Stimulated activated CD4-positive, alpha-beta T cell treated with anti-CD3 and anti-CD28 coated beads, Interleukin-1b, Interleukin-23, amount 100 ng/mL, for 24 hours (primary cell): ENCODE measurements around the gene PDE1C.

Source experiments
- DNase-seq, 4 experiments: peaks; one replicate each; pipeline ENCODE4 v3.0.0-alpha.2; 2020; ENCODE audit warnings: low read depth in 4 of 4, low spot score in 1 of 4

The PDE1C gene

DNA sequence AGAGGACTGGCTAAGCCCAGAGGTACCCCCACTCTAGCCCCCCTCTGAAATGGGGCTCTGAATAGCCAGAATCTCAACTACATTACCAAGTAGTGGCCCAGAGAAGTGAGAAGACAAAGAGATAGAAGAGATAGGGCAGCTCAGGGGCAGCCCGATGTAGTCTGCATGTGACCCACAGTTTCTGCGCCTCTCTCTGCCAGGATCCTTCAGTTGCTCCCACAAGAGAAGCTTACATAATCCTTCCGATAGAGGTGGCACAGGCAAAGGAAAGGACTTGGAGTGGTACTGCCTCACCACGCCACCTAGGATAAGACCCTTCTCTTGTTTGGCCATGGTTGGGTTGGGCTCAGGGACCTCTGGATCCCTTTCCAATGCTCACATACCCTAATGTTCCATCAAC, 5.4 kb upstream of the PDE1C start:
- DNase-seq: no peak

GRCh38 chr7:32074787-32075585, 4.8 kb upstream of the PDE1C start:
- DNase-seq: no peak

GRCh38 chr7:32073533-32073932, 3.3 kb upstream of the PDE1C start:
- DNase-seq: no peak

GRCh38 chr7:32072397-32072796, 2.2 kb upstream of the PDE1C start:
- DNase-seq: no peak

DNA sequence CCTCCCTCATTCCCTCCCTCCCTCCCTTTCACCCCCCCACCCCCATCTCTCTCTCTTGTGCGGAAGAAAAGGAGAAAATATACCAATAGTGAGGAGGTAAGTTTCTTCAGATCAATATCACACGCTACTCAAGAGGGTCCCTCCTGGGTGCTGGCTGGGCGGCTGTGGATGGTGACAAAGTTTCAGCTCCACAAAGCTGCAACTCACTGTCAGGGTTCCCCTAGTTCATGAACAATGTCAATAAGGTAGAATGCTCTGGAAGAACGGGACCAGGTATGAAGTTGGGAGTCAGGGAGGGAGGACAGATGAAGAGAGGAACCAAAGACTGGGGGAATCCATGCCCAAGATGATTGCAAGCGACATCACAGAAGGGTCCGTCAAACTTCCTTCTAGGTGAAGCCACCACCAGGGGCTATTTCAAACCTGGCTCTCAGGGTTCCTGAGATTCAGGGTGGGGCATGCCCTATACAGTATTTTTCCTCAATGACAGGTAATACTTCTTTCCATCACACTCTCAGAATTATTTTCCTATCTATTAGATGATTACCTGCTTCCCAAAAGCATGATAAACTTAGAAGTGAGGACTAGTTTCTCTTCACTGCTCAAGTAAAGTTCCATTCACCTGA, 1.4 kb upstream of the PDE1C start:
- no peak for DNase-seq

DNA sequence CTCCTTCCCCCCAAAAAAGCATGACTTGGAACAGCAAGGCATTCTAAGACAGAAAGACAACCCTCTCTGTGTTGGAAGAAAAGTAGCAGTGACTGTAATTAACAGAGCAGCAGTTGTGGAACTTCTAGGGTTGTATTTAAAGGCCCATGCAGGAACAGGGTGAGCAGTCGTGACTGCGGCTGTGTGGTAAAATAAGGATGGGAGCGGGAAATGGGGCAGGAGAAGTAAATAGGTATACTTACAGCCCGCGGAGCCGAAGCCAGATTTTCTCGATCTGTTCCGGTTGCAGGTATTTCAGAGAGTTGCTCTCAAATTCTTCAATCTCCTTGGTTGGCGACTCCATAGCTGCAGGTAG, 179 bp downstream of the PDE1C start:
- DNase-seq: no peak

- no peak for DNase-seq
Measured at GRCh38 chr7:32069116-32069650, 1.0 kb downstream of the PDE1C start.

DNA sequence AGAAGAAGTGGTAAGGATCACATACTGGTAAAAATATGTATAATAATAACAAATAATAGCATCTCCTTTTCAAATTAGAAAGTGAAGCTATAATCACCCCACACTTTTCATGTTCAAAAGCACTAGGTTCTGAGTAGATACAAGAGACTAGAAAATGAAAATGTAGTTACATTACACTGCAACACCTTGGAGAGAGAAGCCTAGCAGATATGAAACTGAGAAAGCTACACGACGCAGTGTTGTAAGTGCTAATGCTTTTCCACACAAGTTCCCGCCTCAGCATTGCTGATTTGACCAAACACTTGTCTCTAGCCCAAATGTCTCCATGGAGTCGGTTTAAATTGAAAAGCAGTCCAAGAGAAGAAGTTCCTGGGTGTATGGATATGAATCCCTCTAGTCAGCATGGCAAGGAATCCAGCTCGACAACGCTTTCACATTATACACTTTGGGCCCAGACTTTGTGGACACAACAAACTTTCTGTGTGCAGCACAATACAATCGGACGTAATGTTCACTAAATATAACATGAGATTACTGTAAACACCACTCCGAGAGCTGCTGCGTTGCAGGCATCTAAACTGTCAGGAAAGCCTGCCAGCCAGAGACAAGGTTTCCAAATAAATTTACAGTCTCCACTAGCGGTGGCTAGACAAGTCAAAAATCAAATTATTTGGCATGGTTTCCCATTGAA, 1.7 kb downstream of the PDE1C start:
- no peak for DNase-seq

DNA sequence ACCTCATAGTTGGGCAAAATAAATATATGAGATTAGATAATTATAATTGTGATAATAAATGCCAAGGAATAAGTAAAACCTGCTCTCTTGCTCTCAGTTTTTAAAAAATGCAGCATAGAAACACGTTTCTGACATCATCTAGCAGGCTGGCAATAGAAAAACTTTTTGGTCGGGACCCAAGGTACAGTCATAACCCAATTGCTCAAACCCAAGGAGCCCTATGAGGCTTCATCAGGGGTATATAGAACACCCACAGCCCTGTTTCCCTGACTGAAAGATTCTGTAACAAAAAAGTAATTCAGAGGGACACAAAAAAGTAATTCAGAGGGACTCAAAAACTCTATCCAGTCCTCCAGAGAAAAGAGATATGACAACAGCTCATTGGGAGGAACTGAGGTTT, 3.8 kb downstream of the PDE1C start:
- DNase-seq: no peak

- no peak for DNase-seq
Measured at GRCh38 chr7:32063614-32064013, 6.6 kb downstream of the PDE1C start.

DNA sequence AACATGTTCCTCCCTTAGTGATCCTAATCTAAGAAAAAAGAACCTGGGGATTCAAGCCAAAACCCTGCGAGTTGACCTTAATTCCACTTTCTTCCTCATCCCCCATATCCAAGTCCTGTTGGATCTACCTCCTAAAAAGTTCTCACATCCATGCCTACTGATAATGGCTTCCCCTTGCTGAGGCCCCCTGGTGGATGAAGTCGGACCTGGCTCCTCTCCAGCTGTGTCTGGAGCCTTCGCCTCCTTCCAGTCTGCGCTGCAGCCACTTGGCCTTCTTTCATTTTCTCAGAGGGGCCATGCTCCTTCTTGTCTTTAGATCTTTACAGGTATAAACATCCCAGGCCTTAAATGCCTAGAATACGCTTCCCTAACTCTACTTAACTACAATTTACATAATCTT, 8.1 kb downstream of the PDE1C start:
- DNase-seq: no peak

- DNase-seq: no peak
Measured at GRCh38 chr7:32061346-32061745, 8.9 kb downstream of the PDE1C start.

- DNase-seq: no peak
Measured at GRCh38 chr7:32059289-32060011, 10.8 kb downstream of the PDE1C start.

DNA sequence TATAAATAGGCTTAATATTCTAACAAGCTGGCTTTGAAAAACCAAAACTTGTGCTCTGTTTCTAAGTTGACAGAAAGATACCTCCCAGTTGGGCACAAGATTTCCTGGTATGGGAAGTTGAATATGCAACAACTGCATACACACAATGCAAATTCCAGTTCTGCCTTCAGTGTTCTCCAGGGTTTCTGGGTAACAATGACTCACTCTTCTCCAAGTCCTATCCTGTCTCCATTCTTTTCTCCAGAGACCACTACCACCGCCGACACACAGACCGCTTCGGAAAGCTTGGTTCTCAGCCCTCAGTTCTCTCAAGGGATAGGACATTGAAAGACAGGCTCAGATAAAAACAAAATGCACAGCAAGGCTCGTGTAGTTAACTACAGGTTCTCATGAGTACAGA, 12.2 kb downstream of the PDE1C start:
- no peak for DNase-seq

DNA sequence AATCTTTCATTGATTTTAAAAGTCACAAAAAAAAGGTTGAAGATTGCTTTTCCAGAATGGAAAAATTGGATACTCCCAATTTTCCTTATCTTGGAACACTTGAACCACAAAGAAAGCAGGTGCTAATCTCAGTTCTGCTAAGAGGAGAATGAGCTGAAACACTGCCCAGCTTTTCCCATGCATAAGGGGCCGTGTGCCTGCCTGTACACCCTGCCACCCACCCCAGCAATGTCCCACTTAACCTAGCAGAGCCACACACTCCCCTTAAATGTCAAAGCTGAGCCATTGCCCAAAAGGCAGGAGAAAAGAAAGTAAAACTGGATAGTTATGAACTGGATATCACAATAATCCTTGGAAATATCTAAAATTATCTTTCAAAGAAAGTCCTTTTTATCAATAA, 13.4 kb downstream of the PDE1C start:
- DNase-seq: no peak

GRCh38 chr7:32053204-32053603, 17.0 kb downstream of the PDE1C start:
- DNase-seq: no peak

- DNase-seq: no peak
Measured at GRCh38 chr7:32051128-32051527, 19.1 kb downstream of the PDE1C start.

DNA sequence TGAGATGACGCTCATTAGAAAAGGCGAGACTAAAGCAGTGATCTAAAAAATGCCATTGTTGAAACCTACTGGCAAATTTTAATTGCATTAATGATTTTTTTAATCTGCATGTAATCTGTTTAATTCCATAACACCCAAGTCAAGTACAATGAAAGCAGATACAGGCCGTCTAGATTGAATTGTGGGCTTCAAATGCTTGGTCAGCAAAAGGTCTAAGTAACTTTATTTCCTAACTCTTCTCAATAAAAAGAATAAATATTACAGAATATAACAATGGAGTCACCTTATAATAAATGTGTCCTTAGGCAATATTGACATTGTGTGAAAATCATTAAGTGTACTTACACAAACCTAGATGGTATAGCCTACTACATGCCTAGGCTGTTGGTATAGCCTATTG, 20.6 kb downstream of the PDE1C start:
- no peak for DNase-seq

- DNase-seq: no peak
Measured at GRCh38 chr7:32048970-32049491, 21.2 kb downstream of the PDE1C start.

GRCh38 chr7:32047801-32048200, 22.4 kb downstream of the PDE1C start:
- DNase-seq: no peak

- no peak for DNase-seq
Measured at GRCh38 chr7:32047075-32047474, 23.1 kb downstream of the PDE1C start.
